SK-N-SH (cell line): ENCODE results near the gene MIPEP. TPM values are rescaled to one million over a fixed set of nuclear protein-coding genes. Genes with fewer than 3 reads are reported as not detected.

Experiments
- CTCF ChIA-PET: fragments of 300-600, 350-600 bp; formaldehyde crosslinking; extraction: SDS; loops from one replicate; lab custom pipeline; 2021; lab: Yijun Ruan, JAX
- POLR2A ChIA-PET: fragments of 350-600 bp; sonication (Branson Sonifier 250); formaldehyde crosslinking; extraction: SDS; loops from one replicate; lab custom pipeline; 2020; ENCODE audit warnings: antibody characterized with exemption, inconsistent platforms; lab: Yijun Ruan, JAX
- DNase-seq: peaks from one replicate; pipeline ENCODE4 v3.0.0; 2012
- H2AFZ ChIP-seq: fragments of 200-600 bp; sonication (generic); 2 replicates; pipeline ENCODE4 v1.8.1; 2016; ENCODE audit warnings: antibody characterized with exemption, mild to moderate bottlenecking, low read depth
- H3F3A ChIP-seq: fragments of 200-600 bp; sonication (generic); replicated peaks from 2 replicates; pipeline ENCODE3; 2016; ENCODE audit warnings: antibody characterized with exemption, mild to moderate bottlenecking; ENCODE audit not compliant: insufficient read depth
- H3K27ac ChIP-seq, 2 experiments: fragments of 200-500 bp in 1 of 2; fragments of 200-600 bp in 1 of 2; sonication (Bioruptor generic) in 1 of 2; sonication (generic), shearing (Covaris generic) in 1 of 2; 2 replicates each; pipeline versions ENCODE4 v1.5.1 to v1.6.1; 2014 to 2016; ENCODE audit warnings: low read depth in 2 of 2, inconsistent platforms in 1 of 2, low read length in 1 of 2, mild to moderate bottlenecking in 1 of 2, mixed read lengths in 1 of 2
- H3K27me3 ChIP-seq: fragments of 200-600 bp; sonication (generic), shearing (Covaris generic); 2 replicates; pipeline ENCODE4 v1.6.1; 2016; ENCODE audit warnings: mixed run types; ENCODE audit not compliant: insufficient read depth
- H3K36me3 ChIP-seq, 2 experiments: fragments of 200-500 bp in 1 of 2; fragments of 200-600 bp in 1 of 2; sonication (Bioruptor generic) in 1 of 2; sonication (generic) in 1 of 2; replicated peaks in 1 of 2; 2 replicates each; pipeline versions ENCODE3 to v1.5.1; 2014 to 2016; ENCODE audit warnings: low read length in 1 of 2, mild to moderate bottlenecking in 1 of 2; ENCODE audit not compliant: insufficient read depth in 2 of 2, control insufficient read depth in 1 of 2
- H3K4me1 ChIP-seq, 2 experiments: fragments of 200-500 bp in 1 of 2; fragments of 200-600 bp in 1 of 2; sonication (Bioruptor generic) in 1 of 2; sonication (generic), shearing (Covaris generic) in 1 of 2; 2 replicates each; pipeline versions ENCODE4 v1.5.1 to v1.6.1; 2014 to 2016; ENCODE audit warnings: low read depth in 1 of 2, low read length in 1 of 2, mixed run types in 1 of 2; ENCODE audit not compliant: insufficient read depth in 2 of 2, control insufficient read depth in 1 of 2
- H3K4me2 ChIP-seq: fragments of 200-600 bp; sonication (generic), shearing (Covaris generic); 2 replicates; pipeline ENCODE4 v1.6.1; 2017; ENCODE audit warnings: mixed run types
- H3K4me3 ChIP-seq, 2 experiments: fragments of 200-500 bp in 1 of 2; fragments of 200-600 bp in 1 of 2; sonication (Bioruptor generic) in 1 of 2; sonication (generic), shearing (Covaris generic) in 1 of 2; 2 replicates each; pipeline versions ENCODE4 v1.5.1 to v1.8.1; 2014 to 2016; ENCODE audit warnings: low read depth in 2 of 2, inconsistent platforms in 1 of 2, low read length in 1 of 2, mild to moderate bottlenecking in 1 of 2, mixed read lengths in 1 of 2, moderate library complexity in 1 of 2
- H3K79me2 ChIP-seq: fragments of 200-600 bp; sonication (generic); 2 replicates; pipeline ENCODE4 v1.8.1; 2017; ENCODE audit warnings: mild to moderate bottlenecking; ENCODE audit not compliant: insufficient read depth
- H3K9ac ChIP-seq: fragments of 200-600 bp; sonication (generic); 2 replicates; pipeline ENCODE4 v1.6.1; 2017; ENCODE audit warnings: mixed run types
- H3K9me2 ChIP-seq: fragments of 200-600 bp; sonication (generic); 2 replicates; pipeline ENCODE4 v1.6.1; 2017; ENCODE audit warnings: mixed run types
- H3K9me3 ChIP-seq: fragments of 200-600 bp; sonication (generic); 2 replicates; pipeline ENCODE4 v1.6.1; 2017; ENCODE audit warnings: mixed run types, mild to moderate bottlenecking, moderate library complexity
- H4K20me1 ChIP-seq: fragments of 200-600 bp; sonication (generic); 2 replicates; pipeline ENCODE4 v1.6.1; 2017; ENCODE audit warnings: mild to moderate bottlenecking, mixed run types; ENCODE audit not compliant: insufficient read depth
- ELF1 ChIP-seq: IDR thresholded peaks from 2 replicates; pipeline ENCODE4 v1.4.0; 2012
- EZH2phosphoT487 ChIP-seq: fragments of 200-600 bp; sonication (generic); IDR thresholded peaks from 2 replicates; pipeline ENCODE4 v1.6.1; 2017; ENCODE audit warnings: low read depth, mixed run types, mild to moderate bottlenecking, antibody characterized with exemption, moderate library complexity, borderline replicate concordance
- FOSL2 ChIP-seq: IDR thresholded peaks from 2 replicates; pipeline ENCODE4 v1.4.0; 2012; ENCODE audit warnings: low read depth, mild to moderate bottlenecking, moderate library complexity, borderline replicate concordance
- FOXJ3 ChIP-seq: sonication (generic); formaldehyde crosslinking; IDR thresholded peaks from 2 replicates; pipeline ENCODE4 v1.5.1; 2020; ENCODE audit warnings: mild to moderate bottlenecking, missing genetic modification reagents
- MXI1 ChIP-seq: IDR thresholded peaks from 2 replicates; pipeline ENCODE4 v1.6.1; 2012; ENCODE audit warnings: mild to moderate bottlenecking, low read depth, low read length, improper control_type of control experiment
- RAD21 ChIP-seq: IDR thresholded peaks from 2 replicates; pipeline ENCODE4 v1.6.1; 2012; ENCODE audit warnings: mild to moderate bottlenecking, low read length
- RCOR1 ChIP-seq: fragments of 150-350 bp; IDR thresholded peaks from 2 replicates; pipeline ENCODE4 v1.6.1; 2017; ENCODE audit warnings: antibody characterized with exemption, low read length
- RFX5 ChIP-seq: IDR thresholded peaks from 2 replicates; pipeline ENCODE4 v1.6.1; 2012; ENCODE audit warnings: mild to moderate bottlenecking, improper control_type of control experiment, low read length
- RXRA ChIP-seq: IDR thresholded peaks from 2 replicates; pipeline ENCODE4 v1.4.0; 2012; ENCODE audit warnings: low read depth, mild to moderate bottlenecking, borderline replicate concordance
- SIN3A ChIP-seq: IDR thresholded peaks from 2 replicates; pipeline ENCODE4 v1.6.1; 2012; ENCODE audit warnings: low read depth, mild to moderate bottlenecking, low read length, moderate library complexity, borderline replicate concordance
- TCF12 ChIP-seq: IDR thresholded peaks from 2 replicates; pipeline ENCODE4 v1.4.0; 2012
- YY1 ChIP-seq: IDR thresholded peaks from 2 replicates; pipeline ENCODE4 v1.4.0; 2012; ENCODE audit warnings: low read depth, mild to moderate bottlenecking
- WGBS: methylation state at CpG from one replicate; pipeline ENCODE4 v1.1.6; 2017; ENCODE audit warnings: low lambda C conversion rate; 5-methylcytosine and 5-hydroxymethylcytosine counted together
- polyA plus RNA-seq, 3 experiments: library from polyadenylated mRNA; depleted of rRNA; stranded (reverse); fragments of >200 nt; gene quantifications; 2 replicates each; pipeline ENCODE4 v1.2.3, GENCODE V29; 2012
- TF ChIP-seq, protein P1 (sequence below): fragments of 200-600 bp; sonication (generic); IDR thresholded peaks from 2 replicates; pipeline ENCODE4 v1.6.1; 2017; ENCODE audit warnings: antibody characterized with exemption, mild to moderate bottlenecking, moderate library complexity
- TF ChIP-seq, protein P2 (sequence below): IDR thresholded peaks from 2 replicates; pipeline ENCODE4 v1.6.1; 2012; ENCODE audit warnings: mild to moderate bottlenecking, low read depth, low read length, moderate library complexity
- TF ChIP-seq, protein P3 (sequence below): IDR thresholded peaks from 2 replicates; pipeline ENCODE4 v1.4.0; 2012; ENCODE audit warnings: low read depth, borderline replicate concordance

MIPEP gene
- polyA plus RNA-seq, 1 of the 3 experiments (the other 2 are of a cell fraction) = 12.7 TPM

DNA sequence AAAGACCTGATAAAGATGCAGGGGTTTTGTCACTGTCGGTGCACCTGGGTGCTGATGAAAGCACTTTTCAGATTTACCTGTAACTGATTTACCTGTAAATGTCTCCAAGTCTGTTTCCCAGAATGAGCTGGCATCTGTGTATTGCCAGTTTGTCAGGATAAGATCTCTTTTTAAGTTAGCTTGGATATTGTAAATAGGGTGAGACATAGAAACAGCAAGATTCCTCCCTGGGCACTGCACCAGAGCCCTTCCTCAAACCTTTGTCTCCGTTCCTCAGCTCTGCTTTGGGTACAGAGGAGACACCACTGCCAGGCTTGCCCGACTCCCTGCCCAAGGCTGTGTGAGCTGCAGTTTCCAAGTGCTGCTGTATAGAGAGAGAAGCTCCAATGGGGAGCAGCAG is 160.4 kb downstream of the MIPEP start:
- H3K79me2 ChIP-seq = no peaks in the 10 kb centered on the region
- peaks cover 15% of the 10 kb centered on the region for H3F3A ChIP-seq
- H4K20me1 ChIP-seq = no peaks in the 10 kb centered on the region
- H3K9ac ChIP-seq = no peak overlapping the region
- POLR2A ChIA-PET = no interaction called here
- no peak overlapping the region for H3K4me2 ChIP-seq
- no peak overlapping the region for H3K27ac ChIP-seq
- no peaks in the 10 kb centered on the region for H3K36me3 ChIP-seq
- 90% methylated on average over 3 of the region's 3 CpGs for WGBS
- no peaks in the 10 kb centered on the region for H3K9me2 ChIP-seq
- no peaks in the 10 kb centered on the region for H3K27me3 ChIP-seq
- no peak overlapping the region for H2AFZ ChIP-seq
- peaks cover 11 to 15% of the 10 kb centered on the region in 2 experiments; a peak in 3 of 4 replicates for H3K4me1 ChIP-seq
- TF ChIP-seq SIN3A = no peak
- no peak for TF ChIP-seq RAD21
- no peak for TF ChIP-seq FOXJ3 (CRISPR knock-in tag)
- TF ChIP-seq, protein P1, sequence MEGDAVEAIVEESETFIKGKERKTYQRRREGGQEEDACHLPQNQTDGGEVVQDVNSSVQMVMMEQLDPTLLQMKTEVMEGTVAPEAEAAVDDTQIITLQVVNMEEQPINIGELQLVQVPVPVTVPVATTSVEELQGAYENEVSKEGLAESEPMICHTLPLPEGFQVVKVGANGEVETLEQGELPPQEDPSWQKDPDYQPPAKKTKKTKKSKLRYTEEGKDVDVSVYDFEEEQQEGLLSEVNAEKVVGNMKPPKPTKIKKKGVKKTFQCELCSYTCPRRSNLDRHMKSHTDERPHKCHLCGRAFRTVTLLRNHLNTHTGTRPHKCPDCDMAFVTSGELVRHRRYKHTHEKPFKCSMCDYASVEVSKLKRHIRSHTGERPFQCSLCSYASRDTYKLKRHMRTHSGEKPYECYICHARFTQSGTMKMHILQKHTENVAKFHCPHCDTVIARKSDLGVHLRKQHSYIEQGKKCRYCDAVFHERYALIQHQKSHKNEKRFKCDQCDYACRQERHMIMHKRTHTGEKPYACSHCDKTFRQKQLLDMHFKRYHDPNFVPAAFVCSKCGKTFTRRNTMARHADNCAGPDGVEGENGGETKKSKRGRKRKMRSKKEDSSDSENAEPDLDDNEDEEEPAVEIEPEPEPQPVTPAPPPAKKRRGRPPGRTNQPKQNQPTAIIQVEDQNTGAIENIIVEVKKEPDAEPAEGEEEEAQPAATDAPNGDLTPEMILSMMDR = no peak
- TF ChIP-seq EZH2phosphoT487 = no peak
- no peak for TF ChIP-seq FOSL2
- TF ChIP-seq RXRA = no peak
- CTCF ChIA-PET = no interaction called here
- H3K4me3 ChIP-seq = no peak overlapping the region
- no peaks in the 10 kb centered on the region for H3K9me3 ChIP-seq
- DNase-seq = no peak

DNA sequence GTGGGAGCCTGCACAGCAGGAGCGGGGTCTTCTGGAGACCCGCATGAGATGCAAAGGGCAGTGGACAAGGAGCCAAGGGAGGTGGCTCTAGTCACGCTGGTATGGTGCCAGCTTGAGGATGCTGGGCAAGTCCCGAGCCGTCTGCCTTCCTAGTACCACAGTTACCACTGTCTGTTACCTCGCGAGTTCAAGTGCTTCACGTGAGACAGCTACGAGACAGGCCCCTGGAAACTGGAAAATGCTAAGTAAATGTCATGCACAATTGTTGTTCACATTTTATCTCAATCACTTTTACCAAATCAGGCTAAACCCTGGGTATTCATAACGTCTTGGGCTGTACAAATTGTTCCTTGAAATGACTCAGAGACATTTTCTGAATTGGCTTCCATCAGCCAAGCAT is 163.3 kb downstream of the MIPEP start:
- H3F3A ChIP-seq = peaks cover 22% of the 10 kb centered on the region
- no peaks in the 10 kb centered on the region for H3K79me2 ChIP-seq
- H3K27me3 ChIP-seq = no peaks in the 10 kb centered on the region
- DNase-seq = no peak
- POLR2A ChIA-PET = no interaction called here
- no peak overlapping the region for H3K9ac ChIP-seq
- peaks cover 15 to 19% of the 10 kb centered on the region in 2 experiments; a peak in 3 of 4 replicates for H3K4me1 ChIP-seq
- H3K9me3 ChIP-seq = no peaks in the 10 kb centered on the region
- H3K27ac ChIP-seq = no peak overlapping the region
- H3K9me2 ChIP-seq = no peaks in the 10 kb centered on the region
- H2AFZ ChIP-seq = no peak overlapping the region
- CTCF ChIA-PET = no interaction called here
- no peak overlapping the region for H3K4me3 ChIP-seq
- no peaks in the 10 kb centered on the region for H3K36me3 ChIP-seq
- H4K20me1 ChIP-seq = no peaks in the 10 kb centered on the region
- TF ChIP-seq RFX5 (no peak), YY1 (no peak), EZH2phosphoT487 (no peak), ELF1 (no peak), SIN3A (no peak), RCOR1 (no peak), MXI1 (no peak), TCF12 (no peak), RXRA (no peak)
- TF ChIP-seq, protein P2, sequence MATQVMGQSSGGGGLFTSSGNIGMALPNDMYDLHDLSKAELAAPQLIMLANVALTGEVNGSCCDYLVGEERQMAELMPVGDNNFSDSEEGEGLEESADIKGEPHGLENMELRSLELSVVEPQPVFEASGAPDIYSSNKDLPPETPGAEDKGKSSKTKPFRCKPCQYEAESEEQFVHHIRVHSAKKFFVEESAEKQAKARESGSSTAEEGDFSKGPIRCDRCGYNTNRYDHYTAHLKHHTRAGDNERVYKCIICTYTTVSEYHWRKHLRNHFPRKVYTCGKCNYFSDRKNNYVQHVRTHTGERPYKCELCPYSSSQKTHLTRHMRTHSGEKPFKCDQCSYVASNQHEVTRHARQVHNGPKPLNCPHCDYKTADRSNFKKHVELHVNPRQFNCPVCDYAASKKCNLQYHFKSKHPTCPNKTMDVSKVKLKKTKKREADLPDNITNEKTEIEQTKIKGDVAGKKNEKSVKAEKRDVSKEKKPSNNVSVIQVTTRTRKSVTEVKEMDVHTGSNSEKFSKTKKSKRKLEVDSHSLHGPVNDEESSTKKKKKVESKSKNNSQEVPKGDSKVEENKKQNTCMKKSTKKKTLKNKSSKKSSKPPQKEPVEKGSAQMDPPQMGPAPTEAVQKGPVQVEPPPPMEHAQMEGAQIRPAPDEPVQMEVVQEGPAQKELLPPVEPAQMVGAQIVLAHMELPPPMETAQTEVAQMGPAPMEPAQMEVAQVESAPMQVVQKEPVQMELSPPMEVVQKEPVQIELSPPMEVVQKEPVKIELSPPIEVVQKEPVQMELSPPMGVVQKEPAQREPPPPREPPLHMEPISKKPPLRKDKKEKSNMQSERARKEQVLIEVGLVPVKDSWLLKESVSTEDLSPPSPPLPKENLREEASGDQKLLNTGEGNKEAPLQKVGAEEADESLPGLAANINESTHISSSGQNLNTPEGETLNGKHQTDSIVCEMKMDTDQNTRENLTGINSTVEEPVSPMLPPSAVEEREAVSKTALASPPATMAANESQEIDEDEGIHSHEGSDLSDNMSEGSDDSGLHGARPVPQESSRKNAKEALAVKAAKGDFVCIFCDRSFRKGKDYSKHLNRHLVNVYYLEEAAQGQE = no peak
- TF ChIP-seq, protein P3, sequence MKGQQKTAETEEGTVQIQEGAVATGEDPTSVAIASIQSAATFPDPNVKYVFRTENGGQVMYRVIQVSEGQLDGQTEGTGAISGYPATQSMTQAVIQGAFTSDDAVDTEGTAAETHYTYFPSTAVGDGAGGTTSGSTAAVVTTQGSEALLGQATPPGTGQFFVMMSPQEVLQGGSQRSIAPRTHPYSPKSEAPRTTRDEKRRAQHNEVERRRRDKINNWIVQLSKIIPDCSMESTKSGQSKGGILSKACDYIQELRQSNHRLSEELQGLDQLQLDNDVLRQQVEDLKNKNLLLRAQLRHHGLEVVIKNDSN = no peak
- no peak overlapping the region for H3K4me2 ChIP-seq
- 90% methylated on average over 7 of the region's 10 CpGs for WGBS
